M059J (cell line): ENCODE results near the gene MROH2A. TPM values are rescaled to one million over a fixed set of nuclear protein-coding genes. Genes with fewer than 3 reads are reported as not detected.
A peak's percentile ranks its signal among the peaks of the same experiment; 100 is the strongest.

ENCODE experiments used
- DNase-seq: peaks from one replicate; pipeline ENCODE4 v3.0.0-alpha.2; 2012; ENCODE audit warnings: low read depth
- total RNA-seq: library from RNA; depleted of rRNA; stranded (reverse); fragments of >200 nt; shearing (Covaris generic); gene quantifications from 2 replicates; pipeline ENCODE4 v1.2.3, GENCODE V29; 2014

The MROH2A gene
- total RNA-seq, 1 experiment from 2014 or later = not detected

DNA sequence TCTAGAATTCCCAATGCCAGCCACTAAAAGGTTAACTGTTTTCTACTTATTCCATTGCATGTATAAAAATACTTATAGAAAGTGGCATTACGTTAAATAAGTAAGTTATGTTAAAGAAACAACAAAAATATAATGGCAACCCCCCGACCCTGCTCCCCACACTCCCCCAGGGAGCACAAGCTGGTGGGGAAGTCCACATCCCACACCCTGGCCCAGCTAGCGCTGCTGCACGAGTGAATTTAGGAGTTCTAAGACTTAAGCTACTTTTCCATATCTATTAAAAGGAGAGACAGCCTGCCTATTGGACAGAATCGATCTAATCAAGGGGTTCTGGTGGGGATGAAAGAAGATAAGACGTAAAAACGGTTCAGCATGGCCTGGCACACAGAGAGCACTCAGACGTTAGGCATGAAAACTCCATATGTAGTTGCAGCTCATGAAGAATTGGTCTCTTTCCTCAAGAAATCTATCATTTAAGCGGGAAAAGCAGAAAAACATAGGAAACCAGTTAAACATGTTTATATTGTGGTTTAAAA lies 59.6 kb downstream of the MROH2A start:
- no peak for DNase-seq

DNA sequence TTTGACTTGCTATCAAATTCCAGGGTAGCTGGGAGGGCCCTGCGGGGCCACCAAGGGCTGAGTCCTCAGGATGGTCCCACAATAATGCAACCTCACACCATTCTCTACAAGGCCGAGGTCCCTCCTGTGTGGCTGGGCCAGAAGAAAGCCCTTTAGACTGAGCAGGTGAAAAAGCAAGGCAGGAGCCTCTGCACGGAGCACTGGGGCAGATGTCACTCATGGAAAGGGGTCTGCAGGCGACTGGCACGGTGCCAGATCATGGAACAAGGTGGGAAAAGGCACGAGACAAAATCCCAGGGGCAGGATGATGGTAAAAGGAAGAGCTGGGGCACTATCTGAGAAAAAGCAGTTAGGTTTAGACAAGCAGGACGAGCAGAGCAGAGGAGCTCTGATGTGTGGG lies 60.1 kb downstream of the MROH2A start:
- no peak for DNase-seq

DNA sequence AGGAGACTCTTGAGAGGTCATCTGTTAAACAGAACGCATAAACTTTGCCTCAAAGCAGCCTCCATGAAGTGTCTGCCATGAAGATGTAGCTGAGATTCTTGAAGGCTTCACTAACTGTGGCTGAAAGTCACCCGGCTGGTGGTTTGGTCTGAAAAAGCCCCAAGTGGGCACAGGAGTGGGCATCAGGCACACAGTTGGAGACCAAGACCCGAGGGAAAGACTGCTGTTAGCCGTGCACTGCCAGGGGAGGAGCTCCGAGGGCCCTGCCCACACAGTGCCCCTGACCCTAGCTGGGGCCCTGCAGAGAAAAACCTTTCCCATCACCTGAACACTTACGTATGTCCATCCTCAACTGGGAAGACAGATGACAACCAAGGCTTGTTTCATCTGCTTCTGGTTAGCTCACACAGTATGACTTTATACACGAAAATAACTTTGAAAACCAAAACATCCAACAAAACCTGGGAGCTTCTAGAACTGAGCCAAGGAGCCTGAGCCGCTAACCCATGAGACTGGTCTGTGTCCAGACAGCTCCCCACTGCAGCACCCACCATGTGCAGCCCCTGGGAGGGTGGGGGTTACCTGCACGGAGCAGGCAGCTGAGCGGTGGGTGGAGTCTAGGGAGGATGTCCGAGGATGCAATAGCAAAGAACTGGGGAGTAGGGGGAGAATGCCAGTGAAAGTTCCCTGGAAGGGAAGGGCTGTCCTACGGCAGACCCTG lies 60.8 kb downstream of the MROH2A start:
- DNase-seq = no peak

DNA sequence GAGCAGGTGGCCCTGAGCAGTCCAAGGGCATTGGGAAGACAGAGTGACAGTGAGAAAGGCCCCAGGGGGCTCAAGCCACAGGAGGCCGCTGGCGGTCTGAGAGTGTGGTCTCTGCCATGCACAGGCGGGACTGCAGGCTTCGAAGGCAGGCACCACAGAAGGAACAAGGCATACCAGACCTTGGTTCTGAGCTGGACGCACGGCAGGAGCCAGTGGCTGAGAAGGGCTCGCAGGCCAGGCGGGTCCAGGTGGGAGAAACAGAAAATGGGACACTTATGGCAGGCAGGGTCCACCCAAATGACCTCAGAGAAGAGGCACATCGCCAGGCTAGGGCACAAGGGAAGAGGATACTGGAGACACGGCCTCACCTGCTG lies 61.3 kb downstream of the MROH2A start:
- no peak for DNase-seq

DNA sequence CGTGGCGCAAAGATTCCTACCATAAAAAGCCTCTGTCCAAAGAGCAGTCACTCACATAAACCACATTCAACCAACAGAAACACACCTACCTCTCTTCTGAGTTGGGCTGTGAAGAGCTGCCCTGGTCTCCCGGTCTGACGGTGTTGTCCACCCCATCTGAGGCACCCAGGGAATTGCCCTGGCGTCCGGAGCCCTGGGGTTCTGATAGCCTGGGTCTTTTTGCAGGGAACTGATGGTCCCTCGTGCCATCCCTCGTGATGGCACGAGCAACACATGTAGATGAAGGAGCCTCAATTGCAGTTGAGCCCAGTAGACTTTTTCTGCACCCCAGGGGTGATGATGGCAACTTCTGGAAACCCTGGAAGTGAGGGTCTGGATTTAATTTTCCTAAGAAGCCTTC lies 62.4 kb downstream of the MROH2A start:
- DNase-seq = no peak

DNA sequence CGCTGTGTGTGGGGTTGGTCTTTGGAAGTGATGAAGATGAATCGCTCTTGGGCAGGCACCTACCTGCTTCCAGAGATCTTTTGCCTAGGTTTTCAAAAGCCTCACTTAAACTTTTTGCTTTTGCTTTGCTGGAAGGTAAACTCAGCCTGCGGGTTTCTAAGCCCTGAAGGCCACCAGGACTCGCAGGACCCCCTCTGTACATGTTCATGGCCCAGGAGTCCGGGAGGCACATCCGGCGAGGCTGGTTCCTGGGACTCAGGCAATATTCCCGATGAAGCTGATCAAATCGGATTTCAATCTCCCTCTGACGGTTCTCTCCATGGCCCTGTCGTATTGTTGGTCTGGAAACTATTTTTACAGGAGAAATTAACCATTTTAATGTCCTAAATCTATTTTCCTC lies 63.1 kb downstream of the MROH2A start:
- no peak for DNase-seq

DNA sequence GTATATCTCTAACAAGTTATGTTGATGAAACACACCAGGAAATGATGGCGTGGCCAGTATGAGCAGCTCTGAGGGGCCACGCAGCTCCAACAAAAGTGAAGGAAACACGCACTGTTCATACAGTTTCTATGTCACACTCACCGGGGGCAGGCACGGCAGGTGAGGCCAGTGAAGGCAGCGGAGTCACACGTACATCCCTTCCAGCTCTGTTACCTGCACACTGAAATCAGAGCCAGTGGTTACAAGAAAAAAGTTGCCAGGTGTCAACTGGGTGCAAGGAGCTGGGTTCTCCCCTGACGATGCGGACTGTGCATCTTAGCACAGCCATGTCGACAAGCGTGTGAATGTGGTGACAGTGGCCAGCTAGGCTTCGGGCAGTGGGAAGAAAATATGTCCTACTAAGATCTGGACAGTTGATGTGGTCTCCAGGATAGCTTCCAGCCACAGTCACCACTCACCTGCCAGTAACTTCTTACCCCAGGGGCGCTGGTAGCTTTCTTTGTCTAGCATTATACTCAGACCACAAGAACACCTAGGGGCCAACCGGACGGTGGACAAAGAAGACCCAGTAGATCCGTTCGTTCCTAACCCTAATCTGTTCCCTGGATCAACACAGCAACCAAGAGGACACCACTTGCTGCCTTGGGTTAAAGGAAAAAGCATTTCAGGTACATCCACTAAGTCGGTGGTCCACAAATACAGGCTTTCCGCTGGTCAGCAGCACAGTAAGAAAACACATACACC lies 66.1 kb downstream of the MROH2A start:
- no peak for DNase-seq

DNA sequence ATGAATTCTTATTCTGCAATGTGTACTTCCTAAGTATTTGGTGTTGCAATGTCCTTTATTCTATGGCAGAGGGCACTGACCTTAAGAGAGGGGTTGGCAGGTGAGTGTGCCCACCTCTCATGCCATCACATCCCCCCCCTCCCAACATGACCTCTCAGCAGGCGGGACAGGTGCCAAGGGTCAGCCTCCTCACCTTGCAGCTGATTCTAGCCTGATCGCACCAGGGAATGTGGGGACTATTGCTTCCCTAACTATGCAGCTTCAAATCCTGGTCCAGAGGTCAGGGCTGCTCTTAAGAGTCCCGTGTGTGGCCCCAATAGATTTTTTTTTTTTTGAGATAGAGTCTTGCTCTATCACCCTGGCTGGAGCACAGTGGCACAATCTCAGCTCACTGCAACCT lies 66.7 kb downstream of the MROH2A start:
- no peak for DNase-seq

DNA sequence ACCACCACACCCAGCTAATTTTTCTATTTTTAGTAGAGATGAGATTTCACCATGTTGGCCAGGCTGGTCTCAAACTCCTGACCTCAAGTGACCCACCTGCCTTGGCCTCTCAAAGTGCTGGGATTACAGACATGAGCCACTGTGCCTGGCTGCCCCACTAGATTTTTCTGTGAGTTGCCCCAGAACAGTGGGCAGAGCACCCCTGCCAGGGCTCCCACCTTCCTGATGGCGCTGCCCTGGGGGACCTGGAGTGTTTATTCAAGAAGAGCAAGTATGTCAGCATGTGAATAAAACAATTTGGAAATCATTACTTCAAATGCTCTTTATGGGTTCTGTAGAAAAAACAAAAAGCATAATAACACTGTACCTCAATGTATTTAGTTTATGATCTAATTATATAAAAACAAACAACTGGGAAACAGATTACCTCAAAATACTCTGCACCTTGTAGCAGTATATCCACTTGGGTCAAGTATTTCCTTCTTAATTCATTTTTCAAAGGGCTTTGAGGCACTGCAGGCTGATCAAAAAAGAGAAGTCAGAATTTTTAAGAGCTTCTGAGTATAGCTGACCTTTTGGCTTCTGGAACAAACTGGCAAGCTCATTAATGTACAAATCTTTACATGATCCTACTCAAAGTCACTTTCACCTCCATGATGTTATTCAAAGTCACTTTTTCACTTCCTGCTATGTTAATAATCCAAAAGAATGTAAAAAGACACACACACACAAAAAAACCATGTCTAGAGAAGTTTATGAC lies 67.4 kb downstream of the MROH2A start:
- DNase-seq = no peak

DNA sequence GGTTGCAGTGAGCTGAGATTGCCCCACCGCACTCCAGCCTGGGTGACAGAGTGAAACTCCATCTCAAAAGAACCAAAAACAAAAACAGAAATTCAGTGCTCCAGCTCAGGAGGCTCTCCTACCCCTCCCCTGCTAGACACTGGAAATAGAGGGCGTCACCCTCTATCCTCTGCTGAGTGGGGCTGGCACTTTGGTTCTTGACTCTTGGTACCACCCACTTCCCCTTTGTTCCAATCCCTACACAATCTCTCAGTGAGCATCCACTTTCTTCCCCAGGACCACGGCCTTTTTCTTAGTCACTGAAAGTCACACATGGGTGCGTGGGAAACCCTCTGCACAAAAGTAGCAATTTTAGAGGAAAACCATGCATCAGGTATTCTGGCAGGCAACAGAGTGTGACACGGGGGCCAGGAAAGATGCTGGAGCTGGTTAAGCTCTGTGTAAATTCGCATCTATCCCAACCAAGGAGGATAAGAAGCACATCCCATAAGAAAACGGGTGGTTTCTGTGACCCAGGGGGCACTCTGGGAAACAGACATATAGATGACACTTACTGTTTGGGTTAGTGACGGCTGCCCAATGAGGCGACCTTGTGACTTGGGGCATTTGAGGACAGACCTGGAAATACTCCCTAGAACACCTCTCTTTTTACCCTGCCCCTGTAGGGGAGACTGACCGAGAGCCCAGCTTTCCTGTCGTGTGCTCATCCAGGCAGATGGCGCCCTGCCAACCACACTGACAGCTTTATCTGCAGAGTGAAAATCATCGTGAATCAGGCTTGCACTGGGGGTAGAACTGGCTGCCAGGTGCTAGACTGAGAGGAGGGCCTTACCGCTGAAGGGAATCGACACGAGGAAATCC lies 68.5 kb downstream of the MROH2A start:
- DNase-seq = no peak

DNA sequence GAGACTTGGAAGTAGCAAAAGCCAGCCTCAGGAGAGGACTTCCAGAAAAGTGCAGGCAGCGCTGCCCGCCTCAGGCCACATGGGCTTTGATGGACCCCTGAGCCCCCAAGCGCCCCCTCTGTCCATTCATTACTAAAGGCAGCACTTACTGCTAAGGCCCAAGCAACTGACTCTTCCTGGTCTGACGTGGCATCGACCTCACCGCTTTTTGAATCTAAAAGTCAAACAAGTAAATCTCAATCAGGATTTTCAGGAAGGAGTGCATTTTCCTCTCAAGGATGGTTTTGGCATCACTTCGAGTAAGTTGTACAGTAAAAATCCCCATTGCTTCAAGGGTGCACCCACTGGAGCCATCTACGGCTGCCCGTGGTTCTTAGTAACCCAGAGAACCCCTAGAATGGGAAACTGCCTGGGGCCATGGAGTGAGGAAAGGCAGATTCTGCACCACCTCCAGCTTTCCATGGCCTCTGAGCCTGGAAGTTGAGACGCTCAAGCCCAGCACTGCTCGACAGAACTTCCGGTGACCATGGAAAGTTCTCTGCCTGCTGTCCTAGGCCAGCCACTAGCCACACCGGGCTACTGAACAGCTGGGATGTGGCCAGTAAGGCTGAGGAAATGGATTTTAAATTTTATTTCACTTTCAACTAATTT lies 69.2 kb downstream of the MROH2A start:
- no peak for DNase-seq

DNA sequence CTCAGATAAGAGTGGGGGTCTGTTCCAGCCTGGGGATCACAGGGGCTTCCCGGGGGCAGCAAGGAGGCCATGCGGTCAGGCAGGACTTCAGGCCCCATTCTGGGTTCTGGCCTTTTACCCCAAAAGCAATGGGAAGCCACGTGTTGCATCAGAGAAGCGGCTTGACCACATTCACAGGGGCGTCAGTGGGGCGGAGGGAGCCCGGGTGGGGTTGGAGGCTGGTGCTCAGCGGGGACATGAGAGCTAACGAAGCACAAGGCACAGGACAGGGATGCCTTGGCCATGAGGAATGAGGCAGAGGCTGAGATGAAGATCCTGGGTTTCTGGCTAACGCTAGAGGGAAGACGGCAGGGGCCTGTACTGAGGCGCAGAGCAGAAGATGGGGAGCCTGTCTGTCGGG lies 70.1 kb downstream of the MROH2A start:
- no peak for DNase-seq

DNA sequence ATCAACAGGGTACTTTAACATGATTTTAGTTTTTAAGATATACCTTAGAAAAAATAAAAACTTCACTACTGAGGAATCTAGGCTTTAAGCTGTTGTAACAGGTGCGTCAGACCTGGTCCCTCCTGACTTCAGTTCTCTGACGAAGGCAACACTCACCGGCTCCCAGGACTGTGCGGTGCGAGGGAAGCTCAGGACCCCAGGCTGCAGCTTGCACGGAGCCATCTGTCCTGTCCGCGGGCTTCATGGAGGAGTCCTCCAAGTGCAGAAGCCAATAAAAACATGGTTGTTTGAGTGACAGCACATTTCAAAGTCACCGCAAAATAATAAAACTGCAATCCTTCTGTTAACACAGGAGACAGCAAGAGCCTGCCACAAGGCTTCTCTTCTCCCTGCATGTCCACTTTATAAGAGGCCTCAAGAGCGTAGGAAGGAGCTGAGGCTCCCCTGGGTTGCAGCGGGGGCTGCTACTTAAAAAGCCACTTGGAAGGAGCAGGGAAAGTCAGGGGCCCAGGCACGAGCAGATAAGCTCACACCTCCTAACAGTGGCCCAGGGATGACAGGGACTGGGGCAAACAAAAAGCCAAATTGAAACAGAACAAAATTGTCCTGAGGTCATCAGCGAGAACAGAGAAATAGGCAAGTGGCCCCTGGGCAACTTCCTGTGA lies 71.6 kb downstream of the MROH2A start:
- DNase-seq = no peak

DNA sequence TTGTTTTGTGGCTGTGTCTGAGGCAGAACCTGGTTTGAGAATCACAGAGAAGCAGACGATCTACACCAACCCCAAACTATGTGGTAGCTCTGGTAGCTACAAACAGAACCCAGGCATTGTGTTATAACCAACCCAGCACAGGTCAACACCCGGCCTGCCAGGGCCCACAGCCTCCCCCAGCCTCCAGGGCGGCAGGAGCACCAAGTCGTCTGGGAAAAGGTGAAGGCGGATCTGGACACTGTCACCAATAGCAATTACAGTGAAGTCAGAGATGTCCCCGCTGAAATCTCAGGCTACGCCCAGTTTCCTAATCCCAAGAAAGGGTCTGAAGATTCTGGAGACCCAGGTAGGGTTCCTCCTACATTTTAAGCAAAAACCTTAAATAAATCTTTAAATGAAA lies 72.6 kb downstream of the MROH2A start:
- no peak for DNase-seq

DNA sequence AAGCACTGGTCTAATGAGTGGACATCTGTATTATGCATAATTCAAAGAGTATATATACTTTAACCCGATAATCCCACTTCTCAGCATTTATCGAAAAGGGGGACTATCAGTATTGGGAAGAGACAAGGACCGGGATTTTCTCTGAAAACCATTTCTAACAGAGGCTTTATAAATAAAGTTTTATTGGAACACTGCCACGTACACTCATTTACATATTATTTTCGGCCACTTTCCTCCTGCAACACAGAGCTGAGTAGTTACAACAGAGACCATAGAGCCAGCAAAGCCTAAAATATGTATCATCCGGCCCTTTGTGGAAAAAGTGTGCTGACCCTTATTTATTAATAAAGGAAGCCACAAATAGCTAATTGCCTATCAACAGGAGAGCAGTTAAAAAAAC lies 73.0 kb downstream of the MROH2A start:
- DNase-seq = no peak

DNA sequence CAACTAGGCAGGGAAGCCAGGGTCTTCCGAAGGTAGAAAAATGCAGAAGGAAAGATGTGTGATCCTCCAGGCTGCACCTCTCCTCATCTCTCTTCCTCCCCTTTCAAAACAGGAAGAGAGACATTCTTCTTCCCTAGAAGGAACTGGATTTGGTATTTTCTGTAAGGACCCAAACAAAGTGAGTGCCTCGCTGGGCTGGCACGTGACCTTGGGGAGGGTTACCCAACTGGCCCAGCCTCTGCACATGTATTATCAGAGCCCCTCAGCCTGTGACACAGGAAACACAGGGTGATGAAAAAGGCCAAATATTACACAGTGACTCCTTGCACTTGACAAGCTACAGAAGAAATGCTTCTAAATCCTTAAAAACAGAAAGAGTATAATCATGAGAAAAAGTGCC lies 73.9 kb downstream of the MROH2A start:
- no peak for DNase-seq

DNA sequence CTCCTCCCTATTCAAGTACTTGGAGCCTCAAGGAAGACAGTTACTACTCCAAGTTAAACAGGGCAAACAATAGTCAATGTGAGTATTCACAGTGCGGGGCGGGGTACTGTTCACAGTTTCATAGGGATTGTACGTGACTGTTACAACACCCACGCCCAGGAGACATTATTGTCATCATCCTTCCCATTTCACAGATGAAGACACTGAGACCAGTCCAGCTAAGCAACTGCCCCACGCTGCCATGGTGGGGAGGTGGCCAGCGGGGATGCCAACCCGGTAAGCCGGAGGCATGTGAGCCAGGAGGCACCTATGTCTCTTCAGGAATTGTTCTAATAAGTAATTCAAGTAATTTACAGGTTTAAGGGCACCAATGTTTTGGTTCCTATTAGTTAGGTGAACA lies 75.2 kb downstream of the MROH2A start:
- no peak for DNase-seq

DNA sequence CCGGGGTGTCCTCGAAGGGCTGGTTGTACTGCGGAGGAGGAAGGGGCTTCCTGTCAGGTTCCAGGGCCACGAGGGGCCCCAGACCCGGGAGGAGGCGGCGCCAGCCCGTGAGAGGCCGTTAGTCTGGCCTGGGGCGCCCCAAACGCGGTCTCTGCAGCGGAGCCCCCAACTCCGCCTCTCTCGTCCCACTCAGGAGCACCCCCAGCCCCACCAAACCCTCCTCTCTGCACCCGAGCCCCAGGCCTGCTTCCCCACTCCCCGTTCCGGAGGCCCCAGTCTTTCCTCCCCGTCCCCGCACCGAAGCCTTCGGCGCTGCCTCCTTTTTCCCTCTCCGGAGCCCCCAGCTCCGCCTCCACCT lies 75.7 kb downstream of the MROH2A start:
- no peak for DNase-seq

DNA sequence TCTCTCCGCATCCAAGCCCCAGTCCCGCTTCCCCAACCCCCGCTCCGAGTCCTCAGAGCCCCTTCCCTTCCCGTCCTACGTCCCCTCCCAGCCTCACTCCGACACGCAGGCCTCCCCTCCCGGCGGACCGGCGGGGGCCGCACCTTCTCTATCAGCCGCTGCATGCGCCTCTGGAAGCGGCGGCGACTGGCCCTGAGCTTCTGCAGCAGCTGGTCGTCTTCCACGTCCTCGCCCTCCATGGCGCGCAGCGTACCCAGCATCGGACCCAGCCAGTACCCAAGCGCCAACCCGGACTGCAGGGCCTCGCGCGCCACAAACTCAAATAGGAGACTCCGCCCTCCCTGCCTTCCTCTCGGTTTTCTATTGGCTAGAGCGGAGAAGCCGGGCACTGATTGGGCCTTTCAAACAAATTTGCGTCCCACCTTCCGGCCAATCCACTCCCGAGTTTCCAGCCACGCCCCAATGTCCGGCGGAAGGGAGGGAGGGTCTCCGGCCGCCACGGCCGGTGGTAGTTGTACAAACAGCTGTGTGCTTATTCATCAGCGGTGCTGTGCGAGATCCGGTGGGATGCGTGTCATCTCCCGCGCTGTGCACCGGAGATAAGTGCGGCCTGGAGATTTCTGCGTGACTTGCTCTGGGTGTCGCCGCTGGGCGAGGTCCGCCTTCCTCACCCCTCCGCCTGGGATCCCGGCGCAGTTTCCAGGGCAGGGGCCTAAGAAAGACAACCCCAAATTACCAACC lies 76.3 kb downstream of the MROH2A start, which contains the start of gene HJURP:
TSS of gene HJURP (minus strand) at position 295 of the 741 bp plus-strand sequence. CDS start at position 260, 35 bp downstream.
- DNase-seq = peak; percentile 95

DNA sequence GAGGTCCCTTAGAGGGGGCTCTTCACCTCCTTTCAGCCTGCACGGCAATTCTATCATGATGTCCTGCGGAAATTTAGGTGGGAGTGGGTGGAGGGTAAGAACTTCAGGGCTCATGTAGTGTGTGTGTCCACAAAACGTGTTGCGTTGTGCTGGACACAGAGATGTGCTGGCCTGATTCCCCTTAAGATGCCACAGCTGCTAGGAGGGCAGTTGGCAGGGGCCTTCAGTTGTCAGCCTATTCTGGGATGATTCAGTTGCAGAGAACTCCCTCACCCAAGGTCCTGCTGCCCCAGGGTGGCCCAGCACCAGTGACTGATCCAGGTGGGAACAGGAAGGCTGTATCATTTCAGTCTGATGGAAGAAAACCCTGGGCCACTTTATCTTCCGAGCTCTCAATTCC lies 77.2 kb downstream of the MROH2A start:
- DNase-seq = no peak
